Dedifferentiated amniotic fluid mesenchymal stem cell (primary cell): ENCODE measurements around the gene C8G.

Source experiments
- DNase-seq: peaks from one replicate; pipeline ENCODE4 v3.0.0-alpha.2; 2016; ENCODE audit errors: extremely low spot score

The C8G gene

DNA sequence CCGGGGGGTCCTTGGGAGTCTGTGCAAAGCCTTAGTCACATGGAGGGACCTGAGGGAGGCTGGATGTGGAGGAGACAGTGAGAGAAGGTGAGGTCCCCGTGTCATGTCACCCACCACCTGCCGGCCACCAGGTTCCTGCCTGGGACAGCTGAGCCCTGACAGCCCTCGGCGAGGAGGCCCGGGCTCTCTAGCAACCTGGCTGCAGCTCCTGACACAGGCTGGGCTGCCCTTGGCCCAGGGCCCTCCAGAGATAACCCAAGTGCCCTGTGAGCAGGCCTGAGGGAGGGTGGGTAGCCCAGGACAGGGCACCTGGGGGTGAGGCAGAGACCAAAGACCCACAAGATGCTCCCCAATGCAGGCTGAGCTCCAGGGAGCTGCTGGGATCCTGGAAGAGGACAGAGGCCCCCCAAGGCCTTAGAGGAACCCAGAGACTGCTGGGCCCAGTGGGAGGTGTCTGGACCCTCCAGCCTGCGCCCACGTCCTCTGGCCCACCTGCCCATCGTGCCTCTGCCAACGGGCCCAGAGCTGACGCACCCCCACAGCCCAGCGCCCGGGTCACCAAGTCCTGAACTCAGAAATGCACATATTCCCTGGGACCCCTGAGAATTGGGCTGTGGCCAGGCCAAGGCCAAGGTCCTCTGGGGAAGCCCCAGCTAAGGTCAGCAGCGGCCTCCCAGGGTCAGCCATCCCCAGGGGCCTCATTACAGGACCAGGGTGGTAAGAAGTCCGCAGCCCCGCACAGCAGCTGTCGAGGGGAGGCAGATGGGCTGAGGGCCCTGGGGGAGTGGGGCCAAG, 23.5 kb downstream of the C8G start:
- DNase-seq: no peak

- no peak for DNase-seq
Measured at GRCh38 chr9:136969150-136969549, 24.1 kb downstream of the C8G start.

DNA sequence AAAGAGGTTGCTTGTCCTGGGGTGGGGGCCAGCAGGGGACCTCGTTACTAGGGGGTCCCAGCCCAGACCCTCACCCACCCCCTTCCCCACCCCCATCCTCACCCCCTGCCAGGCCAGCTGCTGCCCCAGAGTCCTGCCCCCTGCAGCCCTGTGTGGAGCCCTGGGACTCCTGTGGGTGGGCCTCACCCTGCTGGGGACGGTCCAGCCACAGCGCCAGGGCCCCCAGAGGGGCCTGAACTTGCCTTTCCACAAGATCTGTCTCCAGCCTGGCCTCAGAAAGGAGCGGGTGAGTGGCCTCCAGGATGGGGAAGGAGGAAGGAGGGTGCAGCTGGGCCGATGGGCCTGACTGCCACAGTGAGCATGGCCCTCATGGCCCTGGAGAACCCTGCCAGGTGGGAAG, 24.7 kb downstream of the C8G start:
- DNase-seq: no peak

DNA sequence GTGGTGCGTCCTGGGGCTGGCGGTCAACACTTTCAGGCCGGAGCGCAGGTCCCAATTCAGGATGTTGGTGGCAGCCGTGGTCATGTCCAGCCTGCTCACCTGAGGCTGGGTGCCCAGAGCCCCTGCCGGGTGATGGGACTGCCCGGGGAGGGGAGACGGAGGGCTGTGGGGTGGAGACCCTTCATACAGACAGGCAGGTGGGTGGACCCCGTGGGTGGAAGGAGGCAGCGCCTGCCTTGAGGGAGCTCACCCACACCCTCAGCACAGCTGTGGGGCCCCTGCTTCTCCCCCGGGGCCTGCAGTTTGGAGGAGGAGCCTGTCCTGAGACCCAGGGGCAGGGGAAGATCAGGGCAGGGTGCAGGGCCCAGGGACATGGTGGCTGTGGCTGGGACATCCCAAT, 25.3 kb downstream of the C8G start:
- DNase-seq: no peak

- no peak for DNase-seq
Measured at GRCh38 chr9:136971746-136972145, 26.7 kb downstream of the C8G start.

DNA sequence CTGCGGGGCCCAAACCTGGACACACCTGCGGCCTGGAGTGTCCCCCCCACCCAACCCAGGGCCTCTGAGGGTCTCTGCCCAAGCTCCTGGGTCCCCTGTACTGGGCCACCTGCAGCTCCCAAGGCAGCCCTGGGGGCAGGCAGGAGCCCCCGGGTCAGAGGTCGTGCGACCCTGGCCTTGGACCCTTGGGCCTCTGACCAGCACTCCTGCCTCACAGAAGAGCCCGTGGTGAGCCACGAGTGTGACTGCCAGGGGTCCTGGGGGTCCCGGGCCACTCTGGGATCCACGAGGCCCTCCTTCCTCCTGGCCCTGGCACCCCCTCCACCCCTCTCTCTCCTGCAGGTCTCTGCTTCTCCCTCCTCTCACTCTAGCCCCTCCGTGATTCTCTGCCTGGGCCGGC, 27.3 kb downstream of the C8G start:
- no peak for DNase-seq

DNA sequence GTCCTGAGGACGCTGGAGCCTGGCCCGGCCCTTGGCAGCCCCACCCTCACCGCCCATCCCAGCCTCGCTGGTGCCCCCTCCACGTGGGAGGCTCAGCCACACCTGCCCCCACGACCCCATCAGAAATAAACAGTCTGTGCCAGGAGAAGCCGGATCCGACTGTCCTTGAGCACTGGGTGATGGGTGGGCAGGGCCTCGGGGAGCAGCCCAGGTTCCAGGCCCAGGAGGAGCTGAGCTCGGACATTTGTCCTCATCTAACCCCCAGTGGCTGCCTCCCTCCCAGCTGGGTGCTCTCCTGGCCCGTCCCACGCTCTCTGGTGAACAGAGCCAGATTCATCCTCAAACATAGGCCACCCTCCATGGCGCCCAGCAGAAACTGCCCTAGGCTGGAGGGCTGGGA, 27.7 kb downstream of the C8G start:
- no peak for DNase-seq

DNA sequence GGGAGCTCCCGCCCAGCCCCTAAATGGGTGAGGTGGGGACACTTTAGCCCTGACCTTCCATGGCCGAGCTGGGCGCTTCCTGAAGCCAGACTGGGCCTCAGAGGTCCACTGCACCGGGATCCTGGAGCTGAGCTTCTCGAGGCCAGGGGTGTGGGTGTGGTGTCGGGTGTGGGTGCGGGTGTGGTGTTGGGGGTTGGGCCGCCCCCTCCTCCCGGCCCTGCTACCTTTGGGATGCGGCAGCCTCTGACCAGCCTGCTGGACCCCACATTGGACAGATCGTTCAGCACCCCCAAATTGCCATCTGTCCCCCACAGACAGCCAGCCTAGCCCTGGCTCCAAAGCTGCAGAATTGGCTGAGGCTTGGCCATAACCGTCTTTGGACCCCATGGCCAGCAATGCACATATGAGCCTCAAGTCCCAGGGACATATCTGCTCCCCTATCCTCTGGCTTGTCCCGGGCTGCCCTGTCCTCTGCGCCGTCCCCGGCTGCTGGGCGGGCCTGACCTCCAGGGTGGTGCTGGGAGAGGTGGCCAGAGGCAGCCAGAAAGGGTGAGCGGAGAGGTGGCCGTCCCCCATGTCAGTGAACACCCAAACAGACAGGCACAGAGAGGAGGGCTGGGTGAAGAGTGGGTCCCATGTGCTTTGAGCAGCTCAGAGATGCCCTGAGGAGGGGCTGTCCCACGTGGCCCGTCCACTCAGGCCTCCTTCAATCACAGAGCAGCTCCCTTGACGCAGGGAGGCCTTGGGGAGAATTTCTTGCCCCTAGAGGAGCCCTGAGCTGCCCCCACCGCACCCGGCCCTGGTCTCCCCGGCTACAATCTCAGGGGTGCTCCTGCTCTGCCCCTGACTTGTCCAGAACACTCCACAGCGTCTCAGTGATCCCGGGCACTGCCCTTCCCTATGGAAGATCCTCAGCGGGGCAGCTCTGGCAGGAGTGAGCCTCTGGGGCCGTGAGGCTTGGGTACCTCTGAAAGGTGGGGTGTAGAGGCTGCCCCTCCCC, 28.9 kb downstream of the C8G start:
- DNase-seq: no peak

GRCh38 chr9:136974817-136975535, 29.9 kb downstream of the C8G start:
- no peak for DNase-seq

DNA sequence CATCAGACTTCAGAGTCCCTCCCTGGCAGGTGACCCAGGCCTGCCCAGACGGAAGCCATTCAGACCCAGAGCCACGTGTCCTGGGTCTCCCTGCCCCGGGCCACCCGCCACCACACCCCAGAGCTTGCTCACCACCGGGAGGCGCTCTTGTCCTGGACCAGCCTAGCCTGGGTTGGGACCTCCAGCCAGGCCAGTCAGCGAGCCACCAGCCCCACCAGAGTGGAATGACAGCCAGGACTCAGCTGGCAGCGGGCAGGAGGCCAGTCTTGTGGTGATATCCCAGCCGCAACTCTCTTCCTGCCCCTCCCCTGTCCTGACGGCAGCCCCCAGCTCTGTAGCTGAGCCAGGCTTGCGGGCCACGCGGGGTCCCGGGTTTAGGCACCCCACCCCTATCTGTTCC, 30.6 kb downstream of the C8G start:
- no peak for DNase-seq

GRCh38 chr9:136977223-136977622, 32.2 kb downstream of the C8G start, which contains the start of gene PTGDS:
Gene PTGDS, plus strand, starts transcription at chr9:136977504. Its CDS starts 75 bp downstream, at chr9:136977579.
- DNase-seq: no peak

DNA sequence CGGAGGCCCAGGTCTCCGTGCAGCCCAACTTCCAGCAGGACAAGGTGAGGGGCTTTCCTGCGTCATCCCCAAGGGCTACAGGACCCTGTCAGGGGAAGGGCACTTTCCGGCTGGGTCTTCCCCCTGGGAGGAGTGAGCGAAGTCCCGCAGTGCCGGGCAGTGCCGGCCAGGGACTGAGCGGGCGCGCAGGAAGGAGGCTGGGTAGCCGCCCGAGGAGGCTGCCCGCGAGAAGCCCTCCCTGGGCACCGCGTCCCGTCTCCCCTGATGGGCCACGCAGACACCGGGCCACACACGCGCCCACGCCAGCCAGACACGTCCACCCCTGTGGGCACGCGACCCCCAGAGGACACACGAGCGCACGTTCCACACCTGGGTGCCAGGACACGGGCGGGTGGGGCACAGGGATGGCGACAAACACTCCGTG, 32.6 kb downstream of the C8G start:
- DNase-seq: no peak

GRCh38 chr9:136978073-136978864, 33.2 kb downstream of the C8G start:
- DNase-seq: no peak

DNA sequence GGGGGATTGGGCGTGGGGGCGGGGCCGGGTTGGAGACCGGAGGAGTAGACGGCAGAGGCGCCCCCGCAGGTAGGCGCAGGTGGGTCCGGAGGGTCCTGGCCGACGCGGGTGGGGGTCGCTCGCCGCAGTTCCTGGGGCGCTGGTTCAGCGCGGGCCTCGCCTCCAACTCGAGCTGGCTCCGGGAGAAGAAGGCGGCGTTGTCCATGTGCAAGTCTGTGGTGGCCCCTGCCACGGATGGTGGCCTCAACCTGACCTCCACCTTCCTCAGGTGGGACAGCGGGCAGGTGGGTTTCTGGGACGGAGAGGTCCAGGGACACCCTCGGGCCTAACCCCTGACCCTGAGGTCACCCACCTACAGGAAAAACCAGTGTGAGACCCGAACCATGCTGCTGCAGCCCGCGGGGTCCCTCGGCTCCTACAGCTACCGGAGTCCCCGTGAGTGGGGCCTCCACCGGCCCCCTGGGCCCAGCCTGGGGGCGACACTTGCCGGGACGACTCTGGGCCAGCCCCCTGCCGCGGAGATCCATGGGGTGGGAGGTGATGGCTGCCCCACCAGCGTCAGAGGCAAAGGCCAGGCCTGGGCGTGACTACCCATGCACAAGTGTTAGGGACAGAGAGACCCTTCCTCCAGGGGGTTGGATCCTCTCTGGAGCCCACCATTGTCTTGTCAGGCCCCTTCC, 34.0 kb downstream of the C8G start:
- DNase-seq: no peak

GRCh38 chr9:136979769-136980587, 34.9 kb downstream of the C8G start:
- DNase-seq: no peak

GRCh38 chr9:136980669-136981478, 35.8 kb downstream of the C8G start:
- DNase-seq: no peak

GRCh38 chr9:136981588-136982231, 36.7 kb downstream of the C8G start:
- no peak for DNase-seq
